GM10266 (cell line): ENCODE data around the gene OAS2.

Experiments used
- DNase-seq: peaks from one replicate; pipeline ENCODE4 v3.0.0; 2012; ENCODE audit errors: extremely low spot score
- TF ChIP-seq, protein P1 (sequence below): IDR thresholded peaks from 2 replicates; pipeline ENCODE4 v1.5.1; 2012; ENCODE audit warnings: mild to moderate bottlenecking, low read depth; ENCODE audit not compliant: control insufficient read depth, insufficient read depth; ENCODE audit errors: missing control alignments

OAS2 gene

DNA sequence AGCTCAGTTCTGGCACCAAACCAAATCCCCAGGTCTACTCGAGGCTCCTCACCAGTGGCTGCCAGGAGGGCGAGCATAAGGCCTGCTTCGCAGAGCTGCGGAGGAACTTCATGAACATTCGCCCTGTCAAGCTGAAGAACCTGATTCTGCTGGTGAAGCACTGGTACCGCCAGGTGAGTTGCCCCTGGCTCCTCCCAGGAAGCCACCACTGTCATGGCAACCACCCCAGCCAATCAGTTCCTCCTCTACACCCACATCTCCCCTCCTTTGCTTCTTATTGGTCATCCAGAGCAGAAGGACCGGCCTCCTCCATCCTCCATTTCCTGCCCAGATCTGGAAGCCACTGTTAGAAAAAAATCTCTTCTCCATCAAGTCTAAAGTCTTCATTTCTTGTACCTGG lies 17.2 kb upstream of the OAS2 start:
- no peak for DNase-seq
- TF ChIP-seq, protein P1, sequence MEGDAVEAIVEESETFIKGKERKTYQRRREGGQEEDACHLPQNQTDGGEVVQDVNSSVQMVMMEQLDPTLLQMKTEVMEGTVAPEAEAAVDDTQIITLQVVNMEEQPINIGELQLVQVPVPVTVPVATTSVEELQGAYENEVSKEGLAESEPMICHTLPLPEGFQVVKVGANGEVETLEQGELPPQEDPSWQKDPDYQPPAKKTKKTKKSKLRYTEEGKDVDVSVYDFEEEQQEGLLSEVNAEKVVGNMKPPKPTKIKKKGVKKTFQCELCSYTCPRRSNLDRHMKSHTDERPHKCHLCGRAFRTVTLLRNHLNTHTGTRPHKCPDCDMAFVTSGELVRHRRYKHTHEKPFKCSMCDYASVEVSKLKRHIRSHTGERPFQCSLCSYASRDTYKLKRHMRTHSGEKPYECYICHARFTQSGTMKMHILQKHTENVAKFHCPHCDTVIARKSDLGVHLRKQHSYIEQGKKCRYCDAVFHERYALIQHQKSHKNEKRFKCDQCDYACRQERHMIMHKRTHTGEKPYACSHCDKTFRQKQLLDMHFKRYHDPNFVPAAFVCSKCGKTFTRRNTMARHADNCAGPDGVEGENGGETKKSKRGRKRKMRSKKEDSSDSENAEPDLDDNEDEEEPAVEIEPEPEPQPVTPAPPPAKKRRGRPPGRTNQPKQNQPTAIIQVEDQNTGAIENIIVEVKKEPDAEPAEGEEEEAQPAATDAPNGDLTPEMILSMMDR: no peak

DNA sequence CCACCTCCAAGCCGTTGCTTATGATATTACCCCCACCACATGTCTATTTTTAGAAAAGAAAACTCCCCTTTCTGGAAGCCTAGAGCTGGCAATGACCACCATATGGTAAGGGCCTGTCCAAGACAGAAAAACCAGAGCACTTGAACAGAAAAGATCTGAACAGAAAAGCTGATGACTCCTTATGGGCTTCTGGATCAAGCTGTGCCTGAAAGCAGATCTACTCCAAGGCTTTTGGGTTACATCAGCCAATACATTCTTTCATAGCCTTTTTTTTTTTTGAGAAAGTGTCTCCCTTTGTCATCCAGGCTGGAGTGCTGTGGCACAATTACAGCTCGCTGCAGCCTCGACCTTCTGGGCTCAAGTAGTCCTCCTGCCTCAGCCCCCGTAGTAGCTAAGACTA lies 16.8 kb upstream of the OAS2 start:
- TF ChIP-seq, protein P1: no peak
- DNase-seq: no peak

- TF ChIP-seq, protein P1: no peak
- DNase-seq: no peak
These were observed 15.8 kb upstream of the OAS2 start for GRCh38 chr12:112962561-112962960.

DNA sequence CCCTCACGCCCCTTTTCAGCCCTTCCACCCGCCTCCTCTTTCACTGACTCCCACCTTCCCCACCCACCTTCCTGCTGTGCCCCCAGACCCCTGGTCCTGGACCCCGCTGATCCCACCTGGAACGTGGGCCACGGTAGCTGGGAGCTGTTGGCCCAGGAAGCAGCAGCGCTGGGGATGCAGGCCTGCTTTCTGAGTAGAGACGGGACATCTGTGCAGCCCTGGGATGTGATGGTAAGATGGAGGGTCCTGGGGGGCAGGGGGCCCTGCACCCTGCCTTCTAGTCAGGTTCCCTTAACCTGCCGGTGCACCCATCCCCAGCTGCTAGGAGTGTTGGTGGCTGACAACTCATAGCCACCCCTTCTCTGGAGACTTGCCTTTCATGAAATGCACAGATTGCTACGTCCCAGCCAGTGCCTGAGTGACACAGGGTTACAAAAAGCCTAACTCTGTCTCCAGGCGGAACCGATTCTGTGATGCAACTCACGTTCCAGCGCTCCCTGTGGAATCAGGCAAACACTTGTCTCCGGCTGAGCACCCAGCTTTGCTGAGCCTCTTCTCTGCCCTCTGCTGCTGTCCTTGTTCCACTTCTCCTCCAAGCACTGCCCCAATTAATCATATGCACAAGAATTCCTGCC lies 15.0 kb upstream of the OAS2 start:
- DNase-seq: no peak
- TF ChIP-seq, protein P1: no peak

GRCh38 chr12:112964067-112964670 lies 14.2 kb upstream of the OAS2 start:
- DNase-seq: no peak
- TF ChIP-seq, protein P1: no peak

GRCh38 chr12:112964915-112965314 lies 13.4 kb upstream of the OAS2 start:
- TF ChIP-seq, protein P1: no peak
- DNase-seq: no peak

GRCh38 chr12:112965643-112966042 lies 12.7 kb upstream of the OAS2 start:
- DNase-seq: no peak
- TF ChIP-seq, protein P1: no peak
